ENCODE data around the gene ZNF319.
A peak's percentile ranks its signal among the peaks of the same experiment; 100 is the strongest.

ZNF319 gene

GRCh38 chr16:57956270-57956808 lies 44.1 kb downstream of the ZNF319 start:
- no peak for DNase-seq (ENCODE audit: low spot score)

GRCh38 chr16:57955572-57956188 lies 44.8 kb downstream of the ZNF319 start:
- DNase-seq (ENCODE audit: low spot score) = no peak

- no peak for DNase-seq (ENCODE audit: low spot score)
Observed at GRCh38 chr16:57953857-57954256, 46.6 kb downstream of the ZNF319 start.

GRCh38 chr16:57952909-57953308 lies 47.6 kb downstream of the ZNF319 start:
- DNase-seq (ENCODE audit: low spot score) = no peak

GRCh38 chr16:57951204-57951960 lies 49.1 kb downstream of the ZNF319 start:
- DNase-seq (ENCODE audit: low spot score) = no peak

GRCh38 chr16:57950382-57950781 lies 50.1 kb downstream of the ZNF319 start:
- DNase-seq (ENCODE audit: low spot score) = no peak

- no peak for DNase-seq (ENCODE audit: low spot score)
Observed at GRCh38 chr16:57949595-57950238, 50.8 kb downstream of the ZNF319 start.

- DNase-seq (ENCODE audit: low spot score) = no peak
Observed at GRCh38 chr16:57949013-57949412, 51.5 kb downstream of the ZNF319 start.

- DNase-seq (ENCODE audit: low spot score) = no peak
Observed at GRCh38 chr16:57948027-57948426, 52.4 kb downstream of the ZNF319 start.

- peak; percentile 9 for DNase-seq (ENCODE audit: low spot score)
Observed at GRCh38 chr16:57947261-57947660, 53.2 kb downstream of the ZNF319 start.

- no peak for DNase-seq (ENCODE audit: low spot score)
Observed at GRCh38 chr16:57946181-57946801, 54.2 kb downstream of the ZNF319 start.

GRCh38 chr16:57945740-57946138 lies 54.7 kb downstream of the ZNF319 start:
- peak; percentile 21 for DNase-seq (ENCODE audit: low spot score)

GRCh38 chr16:57944970-57945739 lies 55.3 kb downstream of the ZNF319 start:
- DNase-seq (ENCODE audit: low spot score) = no peak
